SU-DHL-6 (cell line): Measurements from ENCODE around the gene MRPL20.

ENCODE experiments used
- H2AFZ ChIP-seq: fragments of 200-600 bp; sonication (generic); 2 replicates; pipeline ENCODE4 v1.6.1; 2014; ENCODE audit warnings: low read depth, mild to moderate bottlenecking, moderate library complexity, mixed read lengths, antibody characterized with exemption, low read length; ENCODE audit not compliant: severe bottlenecking
- H3F3A ChIP-seq: fragments of 200-600 bp; shearing (Covaris generic); 2 replicates; pipeline ENCODE4 v1.6.0; 2016; ENCODE audit warnings: antibody characterized with exemption, mild to moderate bottlenecking; ENCODE audit not compliant: insufficient read depth
- H3K27ac ChIP-seq: fragments of 200-600 bp; sonication (generic); 2 replicates; pipeline ENCODE4 v1.5.1; 2016; ENCODE audit warnings: low read depth, mild to moderate bottlenecking, low read length, moderate library complexity, mixed read lengths
- H3K27me3 ChIP-seq: fragments of 200-600 bp; sonication (generic), shearing (Covaris generic); 2 replicates; pipeline ENCODE4 v1.6.0; 2014; ENCODE audit warnings: mild to moderate bottlenecking, low read length
- H3K36me3 ChIP-seq: fragments of 200-600 bp; sonication (generic); 2 replicates; pipeline ENCODE4 v1.6.1; 2014; ENCODE audit warnings: mild to moderate bottlenecking, low read length, mixed read lengths
- H3K4me2 ChIP-seq: fragments of 300-600, 200-600 bp; shearing (Covaris generic), sonication (generic); 2 replicates; pipeline ENCODE4 v1.6.0; 2014; ENCODE audit warnings: low read length, low read depth, mild to moderate bottlenecking; ENCODE audit not compliant: poor library complexity, severe bottlenecking
- H3K4me3 ChIP-seq: fragments of 200-600 bp; sonication (generic); 2 replicates; pipeline ENCODE4 v1.5.1; 2014; ENCODE audit warnings: antibody characterized with exemption, low read length, mild to moderate bottlenecking, mixed read lengths; ENCODE audit not compliant: insufficient read depth, poor library complexity, severe bottlenecking
- H3K79me2 ChIP-seq: fragments of 200-600 bp; sonication (generic); 2 replicates; pipeline ENCODE4 v1.6.1; 2014; ENCODE audit warnings: mild to moderate bottlenecking, low read length, moderate library complexity; ENCODE audit not compliant: insufficient read depth
- H3K9ac ChIP-seq: fragments of 200-600 bp; sonication (generic); 2 replicates; pipeline ENCODE4 v1.7.0; 2014; ENCODE audit warnings: mild to moderate bottlenecking, low read length
- H3K9me2 ChIP-seq: fragments of 200-600 bp; sonication (generic); replicated peaks from 2 replicates; pipeline ENCODE4 v1.6.1; 2014; ENCODE audit warnings: low read length; ENCODE audit not compliant: insufficient read depth
- H3K9me3 ChIP-seq: fragments of 200-600 bp; sonication (generic); 2 replicates; pipeline ENCODE4 v1.6.1; 2014; ENCODE audit warnings: low read length, mixed read lengths; ENCODE audit not compliant: insufficient read depth
- H4K20me1 ChIP-seq: fragments of 200-600 bp; sonication (generic); 2 replicates; pipeline ENCODE4 v1.6.1; 2014; ENCODE audit warnings: low read depth, mild to moderate bottlenecking, antibody characterized with exemption, low read length, moderate library complexity, mixed read lengths
- CTCF ChIP-seq: fragments of 200-600 bp; sonication (generic); IDR thresholded peaks from one replicate; pipeline ENCODE4 v1.5.1; 2017; ENCODE audit warnings: antibody characterized with exemption, mild to moderate bottlenecking, low read length, moderate library complexity; ENCODE audit not compliant: insufficient read depth, poor library complexity, severe bottlenecking
- EZH2phosphoT487 ChIP-seq: fragments of 200-600 bp; sonication (generic), shearing (Covaris generic); conservative IDR thresholded peaks from 2 replicates; pipeline ENCODE4 v1.6.1; 2018; ENCODE audit warnings: mild to moderate bottlenecking, antibody characterized with exemption, low read length, moderate library complexity, mixed read lengths

Gene MRPL20

GRCh38 chr1:1421907-1422464 is 14.9 kb upstream of the MRPL20 start:
- H2AFZ ChIP-seq = no peak overlapping the region
- no peaks in the 10 kb centered on the region for H3K27me3 ChIP-seq
- H3K4me2 ChIP-seq = no peak overlapping the region
- H4K20me1 ChIP-seq = no peaks in the 10 kb centered on the region
- no peak overlapping the region for H3K9ac ChIP-seq
- H3K27ac ChIP-seq = no peak overlapping the region
- H3K9me3 ChIP-seq = no peaks in the 10 kb centered on the region
- no peaks in the 10 kb centered on the region for H3K79me2 ChIP-seq
- no peak overlapping the region for H3K4me3 ChIP-seq
- no peak for TF ChIP-seq EZH2phosphoT487
- TF ChIP-seq CTCF = no peak
- no peaks in the 10 kb centered on the region for H3F3A ChIP-seq
- no peaks in the 10 kb centered on the region for H3K9me2 ChIP-seq
- no peaks in the 10 kb centered on the region for H3K36me3 ChIP-seq

- no peaks in the 10 kb centered on the region for H4K20me1 ChIP-seq
- H3K79me2 ChIP-seq = no peaks in the 10 kb centered on the region
- H3K27me3 ChIP-seq = no peaks in the 10 kb centered on the region
- H3K9ac ChIP-seq = no peak within 1 kb of the TSS
- no peaks in the 10 kb centered on the region for H3K9me3 ChIP-seq
- H3F3A ChIP-seq = no peaks in the 10 kb centered on the region
- no peak within 1 kb of the TSS for H3K27ac ChIP-seq
- H3K36me3 ChIP-seq = no peaks in the 10 kb centered on the region
- H3K4me2 ChIP-seq = no peak within 1 kb of the TSS
- H3K9me2 ChIP-seq = no peaks in the 10 kb centered on the region
- TF ChIP-seq CTCF = no peak
- no peak within 1 kb of the TSS for H3K4me3 ChIP-seq
- H2AFZ ChIP-seq = no peak within 1 kb of the TSS
Measured at GRCh38 chr1:1421147-1421906, 14.2 kb upstream of the MRPL20 start, which contains the start of gene ANKRD65. ANKRD65 (minus strand) TSS chr1:1421276; CDS start chr1:1421005, 271 bp downstream.

GRCh38 chr1:1420654-1421141 is 13.6 kb upstream of the MRPL20 start:
- TF ChIP-seq CTCF = no peak
- TF ChIP-seq EZH2phosphoT487 = no peak
- no peaks in the 10 kb centered on the region for H3K79me2 ChIP-seq
- no peaks in the 10 kb centered on the region for H3F3A ChIP-seq
- no peaks in the 10 kb centered on the region for H4K20me1 ChIP-seq
- no peak overlapping the region for H3K4me2 ChIP-seq
- no peak overlapping the region for H2AFZ ChIP-seq
- no peaks in the 10 kb centered on the region for H3K27me3 ChIP-seq
- no peaks in the 10 kb centered on the region for H3K9me2 ChIP-seq
- no peaks in the 10 kb centered on the region for H3K36me3 ChIP-seq
- H3K9ac ChIP-seq = no peak overlapping the region
- no peaks in the 10 kb centered on the region for H3K9me3 ChIP-seq
- no peak overlapping the region for H3K27ac ChIP-seq
- no peak overlapping the region for H3K4me3 ChIP-seq
